T-helper 2 cell treated with Interferon-gamma antibody and Interleukin-4, amounts not matched to agents 5 μg/mL and 100 μg/mL, for 36 hours (primary cell): ENCODE results near the gene PRLR.

Experiments used
- DNase-seq: peaks from one replicate; pipeline ENCODE4 v3.0.0; 2021; ENCODE audit warnings: low spot score
- H3K27ac Mint-ChIP-seq: one replicate; pipeline ENCODE4 v1.8.0; 2021; ENCODE audit warnings: mild to moderate bottlenecking, mixed read lengths
- H3K27me3 Mint-ChIP-seq: one replicate; pipeline ENCODE4 v1.8.0; 2021; ENCODE audit warnings: low read depth, mixed read lengths
- H3K36me3 Mint-ChIP-seq: one replicate; pipeline ENCODE4 v1.8.0; 2021; ENCODE audit warnings: low read depth, mixed read lengths
- H3K4me1 Mint-ChIP-seq: one replicate; pipeline ENCODE4 v1.8.0; 2021; ENCODE audit warnings: low read depth, mixed read lengths
- H3K4me3 Mint-ChIP-seq: one replicate; pipeline ENCODE4 v1.8.0; 2022; ENCODE audit warnings: mild to moderate bottlenecking, moderate library complexity, mixed read lengths
- H3K9me3 Mint-ChIP-seq: one replicate; pipeline ENCODE4 v1.8.0; 2021; ENCODE audit warnings: mixed read lengths

PRLR gene

GRCh38 chr5:35098214-35098613, 132.1 kb downstream of the PRLR start:
- H3K27me3 Mint-ChIP-seq, result peaks cover 3% of the 10 kb centered on the region
- H3K9me3 Mint-ChIP-seq, result no peaks in the 10 kb centered on the region
- H3K4me3 Mint-ChIP-seq, result no peak overlapping the region
- H3K4me1 Mint-ChIP-seq, result no peaks in the 10 kb centered on the region
- H3K27ac Mint-ChIP-seq, result no peak overlapping the region
- no peaks in the 10 kb centered on the region for H3K36me3 Mint-ChIP-seq
- DNase-seq, result no peak

- H3K36me3 Mint-ChIP-seq, result no peaks in the 10 kb centered on the region
- H3K4me3 Mint-ChIP-seq, result no peak overlapping the region
- peaks cover 3% of the 10 kb centered on the region for H3K27me3 Mint-ChIP-seq
- H3K4me1 Mint-ChIP-seq, result no peaks in the 10 kb centered on the region
- DNase-seq, result no peak
- H3K27ac Mint-ChIP-seq, result no peak overlapping the region
- H3K9me3 Mint-ChIP-seq, result no peaks in the 10 kb centered on the region
Observed at GRCh38 chr5:35096932-35097331, 133.4 kb downstream of the PRLR start.

GRCh38 chr5:35096216-35096615, 134.1 kb downstream of the PRLR start:
- Mint-ChIP-seq H3K27ac (no peak overlapping the region), H3K27me3 (peaks cover 3% of the 10 kb centered on the region), H3K4me3 (no peak overlapping the region), H3K4me1 (no peaks in the 10 kb centered on the region), H3K36me3 (no peaks in the 10 kb centered on the region), H3K9me3 (no peaks in the 10 kb centered on the region)
- no peak for DNase-seq

- no peak for DNase-seq
- Mint-ChIP-seq H3K4me1 (no peaks in the 10 kb centered on the region), H3K9me3 (no peaks in the 10 kb centered on the region), H3K36me3 (no peaks in the 10 kb centered on the region), H3K4me3 (no peak overlapping the region), H3K27me3 (peaks cover 3% of the 10 kb centered on the region), H3K27ac (no peak overlapping the region)
Observed at GRCh38 chr5:35095366-35095765, 134.9 kb downstream of the PRLR start.

GRCh38 chr5:35094948-35095347, 135.3 kb downstream of the PRLR start:
- Mint-ChIP-seq H3K4me1 (no peaks in the 10 kb centered on the region), H3K4me3 (no peak overlapping the region), H3K9me3 (no peaks in the 10 kb centered on the region), H3K36me3 (no peaks in the 10 kb centered on the region), H3K27me3 (peaks cover 3% of the 10 kb centered on the region), H3K27ac (no peak overlapping the region)
- DNase-seq, result no peak

GRCh38 chr5:35092703-35093102, 137.6 kb downstream of the PRLR start:
- no peaks in the 10 kb centered on the region for H3K9me3 Mint-ChIP-seq
- H3K4me1 Mint-ChIP-seq, result no peaks in the 10 kb centered on the region
- H3K36me3 Mint-ChIP-seq, result no peaks in the 10 kb centered on the region
- no peak overlapping the region for H3K27ac Mint-ChIP-seq
- no peak overlapping the region for H3K4me3 Mint-ChIP-seq
- H3K27me3 Mint-ChIP-seq, result peaks cover 3% of the 10 kb centered on the region
- no peak for DNase-seq

- H3K4me3 Mint-ChIP-seq, result no peak overlapping the region
- no peak overlapping the region for H3K27ac Mint-ChIP-seq
- DNase-seq, result no peak
- H3K9me3 Mint-ChIP-seq, result no peaks in the 10 kb centered on the region
- H3K4me1 Mint-ChIP-seq, result no peaks in the 10 kb centered on the region
- peaks cover 3% of the 10 kb centered on the region for H3K27me3 Mint-ChIP-seq
- no peaks in the 10 kb centered on the region for H3K36me3 Mint-ChIP-seq
Observed at GRCh38 chr5:35091704-35092103, 138.6 kb downstream of the PRLR start.

GRCh38 chr5:35089334-35090314, 140.7 kb downstream of the PRLR start:
- DNase-seq, result peak; percentile 15
- Mint-ChIP-seq H3K9me3 (no peaks in the 10 kb centered on the region), H3K4me1 (no peaks in the 10 kb centered on the region), H3K36me3 (no peaks in the 10 kb centered on the region), H3K27ac (no peak overlapping the region), H3K4me3 (no peak overlapping the region), H3K27me3 (no peaks in the 10 kb centered on the region)

GRCh38 chr5:35087991-35088390, 142.3 kb downstream of the PRLR start:
- no peak for DNase-seq
- Mint-ChIP-seq H3K36me3 (no peaks in the 10 kb centered on the region), H3K4me3 (no peak overlapping the region), H3K4me1 (no peaks in the 10 kb centered on the region), H3K27ac (no peak overlapping the region), H3K9me3 (no peaks in the 10 kb centered on the region), H3K27me3 (no peaks in the 10 kb centered on the region)

- Mint-ChIP-seq H3K4me3 (no peak overlapping the region), H3K36me3 (no peaks in the 10 kb centered on the region), H3K9me3 (no peaks in the 10 kb centered on the region), H3K27ac (no peak overlapping the region), H3K27me3 (no peaks in the 10 kb centered on the region), H3K4me1 (no peaks in the 10 kb centered on the region)
- DNase-seq, result no peak
Observed at GRCh38 chr5:35083150-35083549, 147.1 kb downstream of the PRLR start.

- H3K27me3 Mint-ChIP-seq, result no peaks in the 10 kb centered on the region
- no peaks in the 10 kb centered on the region for H3K4me1 Mint-ChIP-seq
- DNase-seq, result no peak
- no peaks in the 10 kb centered on the region for H3K36me3 Mint-ChIP-seq
- H3K27ac Mint-ChIP-seq, result no peak overlapping the region
- no peaks in the 10 kb centered on the region for H3K9me3 Mint-ChIP-seq
- no peak overlapping the region for H3K4me3 Mint-ChIP-seq
Observed at GRCh38 chr5:35082530-35082929, 147.8 kb downstream of the PRLR start.

GRCh38 chr5:35081134-35081533, 149.2 kb downstream of the PRLR start:
- H3K27me3 Mint-ChIP-seq, result no peaks in the 10 kb centered on the region
- DNase-seq, result no peak
- no peaks in the 10 kb centered on the region for H3K36me3 Mint-ChIP-seq
- no peaks in the 10 kb centered on the region for H3K4me1 Mint-ChIP-seq
- H3K9me3 Mint-ChIP-seq, result no peaks in the 10 kb centered on the region
- no peak overlapping the region for H3K27ac Mint-ChIP-seq
- no peak overlapping the region for H3K4me3 Mint-ChIP-seq

- H3K9me3 Mint-ChIP-seq, result peaks cover 3% of the 10 kb centered on the region
- no peak overlapping the region for H3K4me3 Mint-ChIP-seq
- no peaks in the 10 kb centered on the region for H3K36me3 Mint-ChIP-seq
- DNase-seq, result no peak
- H3K27me3 Mint-ChIP-seq, result no peaks in the 10 kb centered on the region
- H3K27ac Mint-ChIP-seq, result no peak overlapping the region
- no peaks in the 10 kb centered on the region for H3K4me1 Mint-ChIP-seq
Observed at GRCh38 chr5:35073160-35073559, 157.1 kb downstream of the PRLR start.

GRCh38 chr5:35069188-35069587, 161.1 kb downstream of the PRLR start:
- no peak for DNase-seq
- peaks cover 2% of the 10 kb centered on the region for H3K27me3 Mint-ChIP-seq
- H3K4me3 Mint-ChIP-seq, result no peak overlapping the region
- H3K27ac Mint-ChIP-seq, result no peak overlapping the region
- H3K9me3 Mint-ChIP-seq, result peaks cover 3% of the 10 kb centered on the region
- no peaks in the 10 kb centered on the region for H3K4me1 Mint-ChIP-seq
- H3K36me3 Mint-ChIP-seq, result no peaks in the 10 kb centered on the region

- Mint-ChIP-seq H3K4me1 (no peaks in the 10 kb centered on the region), H3K27me3 (peaks cover 6% of the 10 kb centered on the region), H3K36me3 (no peaks in the 10 kb centered on the region), H3K27ac (no peak overlapping the region), H3K4me3 (no peak overlapping the region), H3K9me3 (no peaks in the 10 kb centered on the region)
- DNase-seq, result no peak
Observed at GRCh38 chr5:35067985-35068384, 162.3 kb downstream of the PRLR start.
